Activated T-cell treated with anti-CD3 and anti-CD28 coated beads, Interleukin-2, amount 50 U/mL, for 24 hours (primary cell): Measurements from ENCODE around the gene MS4A13.

Source experiments
- DNase-seq: peaks from one replicate; pipeline ENCODE4 v3.0.0-alpha.2; 2020
- H3K27ac Mint-ChIP-seq: 2 replicates; pipeline ENCODE4 v1.8.0; 2020; ENCODE audit warnings: mild to moderate bottlenecking, mixed read lengths
- H3K27me3 Mint-ChIP-seq: 2 replicates; pipeline ENCODE4 v1.8.0; 2020; ENCODE audit warnings: mixed read lengths
- H3K36me3 Mint-ChIP-seq: 2 replicates; pipeline ENCODE4 v1.8.0; 2020; ENCODE audit warnings: low read depth, mixed read lengths
- H3K4me1 Mint-ChIP-seq: 2 replicates; pipeline ENCODE4 v1.8.0; 2020; ENCODE audit warnings: low read depth, mixed read lengths
- H3K4me3 Mint-ChIP-seq: 2 replicates; pipeline ENCODE4 v1.8.0; 2020; ENCODE audit warnings: mild to moderate bottlenecking, moderate library complexity, mixed read lengths
- H3K9me3 Mint-ChIP-seq: 2 replicates; pipeline ENCODE4 v1.8.0; 2020; ENCODE audit warnings: mixed read lengths

Gene MS4A13

GRCh38 chr11:60589611-60590010, 74.4 kb downstream of the MS4A13 start:
- no peaks in the 10 kb centered on the region for H3K36me3 Mint-ChIP-seq
- H3K27me3 Mint-ChIP-seq = peaks cover 2% of the 10 kb centered on the region
- H3K27ac Mint-ChIP-seq = no peak overlapping the region
- DNase-seq = no peak
- peaks cover 23% of the 10 kb centered on the region for H3K9me3 Mint-ChIP-seq
- no peaks in the 10 kb centered on the region for H3K4me1 Mint-ChIP-seq
- H3K4me3 Mint-ChIP-seq = no peak overlapping the region
